NAMALWA (cell line): Measurements from ENCODE around the gene GDE1.

Experiments used
- DNase-seq: peaks from one replicate; pipeline ENCODE4 v3.0.0-alpha.2; 2015; ENCODE audit warnings: low spot score

Gene GDE1

DNA sequence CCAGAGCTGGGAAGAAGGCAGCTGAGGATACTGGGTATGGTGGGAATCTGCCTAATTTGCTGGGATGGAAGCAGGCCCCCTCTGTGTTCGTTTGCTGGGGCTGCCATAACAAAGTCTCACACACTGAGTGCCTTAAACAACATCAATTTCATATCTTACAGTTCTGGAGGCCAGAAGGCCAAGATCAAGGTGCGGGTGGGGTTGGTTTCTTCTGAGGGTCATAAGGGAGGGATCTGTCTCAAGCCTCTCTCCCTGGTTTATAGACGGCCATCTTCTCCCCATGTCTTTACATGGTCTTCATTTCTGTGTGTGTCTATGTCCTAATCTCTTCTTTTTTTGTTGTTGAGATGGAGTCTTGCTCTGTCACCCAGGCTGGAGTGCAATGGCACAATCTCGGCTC, 35.8 kb downstream of the GDE1 start:
- no peak for DNase-seq

DNA sequence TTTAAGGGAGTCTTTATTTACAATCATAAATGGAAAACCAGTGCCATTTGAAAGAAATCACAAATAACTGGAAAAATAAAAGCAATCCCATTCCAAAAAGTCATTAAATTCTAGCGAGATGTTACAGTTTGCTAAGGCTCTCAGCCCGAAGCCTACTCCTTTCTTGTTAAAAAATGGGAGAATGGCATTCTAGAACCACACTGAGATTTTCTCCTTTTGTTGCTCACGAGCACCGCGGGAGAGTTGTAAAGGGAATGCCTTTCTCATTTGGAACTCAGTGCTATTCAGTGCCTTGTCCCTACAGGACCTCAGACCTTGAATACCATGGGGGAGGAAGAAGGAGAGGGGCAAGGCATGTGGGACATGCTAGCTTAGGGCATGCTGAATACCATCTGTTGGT, 36.3 kb downstream of the GDE1 start:
- no peak for DNase-seq

DNA sequence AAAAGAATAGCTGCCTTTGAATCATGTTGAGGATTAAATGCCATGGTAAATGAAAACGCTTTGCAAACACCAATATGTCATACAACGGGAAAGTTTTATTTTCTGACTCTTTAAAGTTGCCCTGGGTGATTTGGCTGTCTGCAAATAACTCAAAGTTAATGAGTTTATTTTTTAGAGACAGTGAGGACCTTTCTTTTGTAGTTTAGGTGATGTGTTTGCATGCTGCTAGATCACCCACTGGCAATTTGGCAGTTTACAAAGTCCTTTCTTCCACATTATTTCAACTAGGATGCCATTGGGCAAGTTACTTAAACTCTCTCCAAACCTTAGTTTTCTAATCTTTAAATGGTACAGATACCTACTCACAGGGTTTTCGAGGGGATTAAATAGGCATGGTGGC, 37.8 kb downstream of the GDE1 start:
- DNase-seq, result no peak

DNA sequence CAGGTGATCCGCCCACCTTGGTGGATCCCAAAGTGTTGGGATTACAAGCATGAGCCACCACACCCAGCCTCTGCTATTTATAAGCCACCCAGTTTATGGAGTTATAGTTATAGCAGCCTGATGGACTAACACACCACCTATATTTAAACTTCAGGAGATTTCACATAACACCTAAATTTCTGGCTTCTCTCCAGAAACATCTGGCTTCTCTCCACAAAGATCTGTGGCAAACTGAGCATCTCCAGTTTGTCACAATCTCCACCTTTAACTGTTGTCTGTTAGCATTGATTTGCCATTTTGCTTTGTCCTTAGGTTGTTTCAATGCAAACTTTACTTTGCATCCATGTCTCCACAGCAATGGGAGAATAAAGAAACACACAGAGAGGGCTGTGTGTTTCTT, 39.6 kb downstream of the GDE1 start:
- no peak for DNase-seq

DNA sequence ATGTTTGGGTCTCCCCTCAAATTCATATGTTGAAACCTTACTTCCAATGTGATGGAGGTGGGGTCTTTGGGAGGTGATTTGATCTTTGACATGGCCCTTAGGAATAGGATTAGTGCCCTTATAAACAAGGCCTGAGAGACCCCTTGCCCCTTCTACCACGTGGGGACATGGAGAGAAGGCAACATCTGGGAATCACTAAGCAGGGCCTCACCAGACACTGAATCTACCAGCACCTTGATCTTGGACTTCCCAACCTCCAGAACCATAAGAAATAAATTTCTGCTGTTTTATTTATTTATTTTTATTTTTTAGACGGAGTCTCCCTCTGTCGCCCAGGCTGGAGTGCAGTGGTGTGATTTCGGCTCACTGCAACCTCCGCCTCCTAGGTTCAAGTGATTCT, 40.1 kb downstream of the GDE1 start:
- DNase-seq, result no peak

DNA sequence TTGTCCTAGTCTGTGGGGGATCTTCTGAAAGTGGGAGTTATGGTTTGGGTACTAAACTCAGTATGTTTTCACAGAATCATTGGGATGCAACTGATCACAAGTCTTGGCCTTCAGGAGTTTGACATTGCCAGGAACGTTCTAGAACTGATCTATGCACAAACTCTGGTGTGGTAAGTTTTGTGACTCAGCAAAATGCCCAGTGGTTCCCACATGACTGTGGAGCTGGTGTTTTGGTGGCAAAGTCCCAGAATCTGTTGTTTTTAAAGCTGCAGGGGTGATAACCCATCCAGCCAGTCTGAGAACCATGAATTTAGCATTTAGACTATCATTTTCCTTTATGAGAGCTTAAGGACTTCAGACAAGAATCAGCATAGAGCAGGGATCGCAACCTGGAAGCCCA, 40.6 kb downstream of the GDE1 start:
- DNase-seq, result no peak

DNA sequence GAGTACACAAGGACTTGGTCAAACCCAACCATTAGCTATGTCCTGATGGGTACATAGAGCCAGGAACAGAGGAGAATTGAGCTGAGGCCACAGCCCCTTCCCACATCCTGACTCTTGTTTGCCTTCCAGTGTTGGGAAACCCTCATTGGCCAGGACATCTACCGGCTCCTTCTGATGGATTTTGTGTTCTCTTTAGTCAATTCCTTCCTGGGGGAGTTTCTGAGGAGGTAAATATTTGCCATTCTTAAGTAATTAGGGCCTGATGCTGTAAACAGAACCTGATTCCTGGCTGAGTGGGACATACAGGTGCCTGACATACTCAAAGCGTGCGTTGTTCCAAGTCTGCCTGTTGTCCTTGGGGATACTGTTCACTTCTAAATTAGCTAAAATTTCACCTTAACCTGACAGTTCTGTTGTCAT, 42.6 kb downstream of the GDE1 start:
- no peak for DNase-seq

DNA sequence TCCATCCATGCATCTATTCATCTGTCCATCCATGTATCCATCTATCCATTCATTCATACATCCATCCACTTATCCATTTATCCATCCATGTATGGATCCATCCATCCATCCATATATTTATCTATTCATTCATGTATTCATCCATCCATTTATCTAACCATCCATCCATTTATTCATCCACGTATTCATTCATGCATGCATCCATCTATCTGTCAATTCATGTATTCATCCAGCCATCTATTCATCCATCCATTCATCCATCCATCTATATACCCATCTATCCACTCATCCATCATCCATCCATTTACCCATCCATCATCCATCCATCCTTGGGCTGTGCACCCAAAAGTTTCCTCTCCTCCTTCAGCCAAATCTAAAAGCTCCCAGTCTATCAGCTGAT, 43.4 kb downstream of the GDE1 start:
- DNase-seq, result no peak

DNA sequence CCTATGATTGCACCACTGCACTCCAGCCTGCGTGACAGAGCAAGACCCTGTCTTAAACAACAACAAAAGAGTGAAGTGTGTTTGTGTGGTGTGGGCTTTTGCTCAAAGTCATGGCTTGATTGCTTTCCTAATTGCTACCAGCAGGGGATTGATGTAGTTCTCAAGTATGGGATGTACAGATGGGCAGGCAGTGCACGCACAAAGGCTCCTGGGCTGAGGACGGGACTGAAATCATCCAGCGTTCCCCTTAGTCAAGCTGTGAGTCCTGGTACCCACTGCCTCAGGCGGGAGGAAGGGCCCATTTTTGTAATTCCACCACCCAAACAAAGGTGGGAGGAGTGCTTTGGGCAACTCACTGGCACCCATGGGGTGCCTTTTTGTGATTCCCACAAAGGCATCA, 47.3 kb downstream of the GDE1 start:
- peak; percentile 12 for DNase-seq

DNA sequence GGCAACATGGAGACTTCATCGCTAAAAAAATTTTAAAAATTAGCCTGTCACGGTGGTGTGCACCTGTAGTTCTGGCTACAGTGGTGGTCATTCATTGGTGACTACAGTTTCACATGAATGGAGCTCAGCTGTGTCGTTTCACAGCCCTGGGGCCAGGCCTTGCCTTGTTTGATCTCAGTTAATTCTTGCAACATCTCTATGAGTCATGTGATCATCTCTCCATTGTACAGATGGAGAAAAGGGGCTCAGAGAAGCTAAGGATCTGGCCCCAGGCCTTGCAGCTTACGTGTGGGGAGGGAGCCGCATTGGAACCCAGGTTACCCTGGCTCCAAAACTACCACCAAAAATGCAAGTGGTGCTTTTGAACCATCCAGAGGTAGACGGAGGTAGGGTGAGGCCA, 49.4 kb downstream of the GDE1 start:
- DNase-seq, result no peak

DNA sequence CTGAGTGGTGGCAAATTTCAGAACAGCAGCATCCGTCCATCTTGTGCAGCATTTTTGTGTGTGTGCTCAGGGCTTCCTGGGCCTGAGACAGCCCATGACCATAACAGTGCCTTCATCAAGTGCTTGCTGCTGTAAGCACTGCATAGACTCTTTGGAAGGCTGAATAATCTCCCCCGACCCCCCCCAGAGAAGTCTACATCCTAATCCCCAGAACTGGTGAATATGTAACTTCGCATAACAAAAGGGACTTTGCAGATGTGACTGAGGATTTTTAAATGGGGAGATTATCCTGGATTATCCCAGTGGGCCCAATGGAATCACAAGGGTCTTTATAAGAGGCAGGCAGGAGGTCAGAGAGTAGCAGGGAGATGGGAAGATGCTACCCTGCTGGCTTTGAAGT, 53.6 kb downstream of the GDE1 start:
- no peak for DNase-seq

DNA sequence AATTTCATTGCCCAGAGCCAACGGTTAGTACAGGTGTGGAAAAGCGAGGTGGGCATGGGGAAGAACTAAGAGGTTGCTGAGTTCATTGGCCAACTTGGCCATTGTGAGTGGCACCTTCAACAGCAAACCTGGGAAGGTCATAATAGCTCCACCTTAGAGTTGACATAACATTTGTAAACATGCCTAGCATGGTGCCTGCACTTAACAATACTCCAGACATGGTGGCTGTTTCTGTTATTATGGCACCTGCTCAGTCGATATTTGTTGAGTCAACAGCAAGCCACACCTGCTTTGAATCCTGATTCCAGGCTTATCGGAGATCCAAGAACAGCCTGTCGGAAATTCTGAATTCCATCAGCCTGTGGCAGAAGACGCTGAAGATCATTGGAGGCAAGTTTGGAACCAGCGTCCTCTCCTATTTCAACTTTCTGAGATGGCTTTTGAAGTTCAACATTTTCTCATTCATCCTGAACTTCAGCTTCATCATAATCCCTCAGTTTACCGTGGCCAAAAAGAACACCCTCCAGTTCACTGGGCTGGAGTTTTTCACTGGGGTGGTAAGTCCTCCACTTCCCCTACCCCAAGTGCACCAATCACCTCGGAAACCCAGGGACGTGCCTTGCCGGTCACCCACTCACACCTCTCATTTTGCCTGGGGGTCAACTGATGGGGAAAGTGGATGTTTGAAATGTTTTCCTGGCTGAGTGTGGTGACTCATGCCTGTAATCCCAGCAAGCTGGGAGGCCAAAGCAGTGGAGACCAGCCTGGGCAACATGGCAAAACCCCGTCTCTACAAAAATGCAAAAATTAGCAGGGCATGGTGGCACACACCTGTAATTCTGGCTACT, 58.2 kb downstream of the GDE1 start:
- no peak for DNase-seq

DNA sequence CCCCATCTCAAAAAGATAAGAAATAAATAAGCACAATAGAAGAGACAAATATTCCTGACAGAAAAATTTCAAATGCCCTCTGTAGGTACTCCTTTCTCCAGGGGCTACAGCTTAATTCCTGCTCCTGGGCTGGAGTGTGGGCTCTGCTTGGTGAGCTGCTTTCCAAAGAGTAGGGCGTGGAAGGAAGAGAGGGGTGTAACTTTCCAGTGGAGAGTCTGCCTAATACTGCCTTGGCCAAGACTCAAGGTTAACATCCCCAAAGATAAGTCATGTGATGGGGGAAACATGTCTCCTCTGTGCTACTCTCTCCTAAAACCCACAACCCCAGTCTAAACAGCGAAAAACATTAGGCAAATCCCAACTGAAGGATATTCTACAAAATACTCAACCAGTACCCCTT, 61.5 kb downstream of the GDE1 start:
- DNase-seq, result no peak

DNA sequence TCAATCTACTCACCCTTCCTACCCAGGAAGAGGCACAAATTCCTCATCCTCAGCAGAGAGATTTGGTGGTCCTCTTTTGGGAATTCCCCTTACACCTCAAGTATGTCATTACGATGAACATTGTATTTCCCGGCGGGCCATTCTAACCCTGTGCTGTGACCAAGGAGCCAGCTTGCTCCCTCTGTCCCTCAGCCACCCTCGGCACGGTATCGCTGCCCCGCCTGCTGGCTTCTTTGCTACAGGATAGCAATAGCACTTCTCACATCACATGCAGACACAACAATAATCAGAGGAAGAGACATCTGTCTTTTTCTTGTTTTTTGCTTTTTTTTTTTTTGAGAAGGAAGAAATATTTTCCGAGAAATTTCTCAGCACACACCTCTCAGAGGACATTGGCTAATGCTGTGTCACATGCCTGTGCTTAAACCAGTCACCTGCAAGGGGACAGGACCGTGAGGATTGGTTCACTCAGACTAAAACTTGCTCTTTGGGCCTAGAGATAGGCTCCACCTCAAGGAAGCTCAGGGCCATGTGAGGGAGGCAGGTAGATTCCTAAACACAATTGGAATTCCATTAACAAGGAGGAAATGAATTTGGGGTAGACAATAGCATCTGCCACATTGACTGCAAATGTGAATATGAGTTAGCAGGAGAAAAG, 63.0 kb downstream of the GDE1 start:
- no peak for DNase-seq
